K562 (cell line): ENCODE results near the gene ARMC12. TPM values are rescaled to one million over a fixed set of nuclear protein-coding genes. Genes with fewer than 3 reads are reported as not detected.

Source experiments
- FOXK1 ChIP-seq: sonication (generic); formaldehyde crosslinking; IDR thresholded peaks from 2 replicates; pipeline ENCODE4 v1.8.0; 2022; ENCODE audit warnings: missing genetic modification reagents, mild to moderate bottlenecking, borderline replicate concordance
- HLTF ChIP-seq: fragments of 450-650 bp; IDR thresholded peaks from 2 replicates; pipeline ENCODE4 v1.6.1; 2016
- KAT7 ChIP-seq: sonication (generic); formaldehyde crosslinking; IDR thresholded peaks from 2 replicates; pipeline ENCODE4 v1.8.0; 2022; ENCODE audit warnings: missing genetic modification reagents, mild to moderate bottlenecking, borderline replicate concordance
- MED1 ChIP-seq: sonication (generic); formaldehyde crosslinking; IDR thresholded peaks from 2 replicates; pipeline ENCODE4 v1.8.1; 2023; ENCODE audit warnings: missing genetic modification reagents, borderline replicate concordance
- NCOA4 ChIP-seq: fragments of 450-650 bp; IDR thresholded peaks from 2 replicates; pipeline ENCODE4 v1.6.1; 2018; ENCODE audit warnings: mild to moderate bottlenecking; ENCODE audit not compliant: partially characterized antibody
- NR1H2 ChIP-seq: sonication (generic); formaldehyde crosslinking; IDR thresholded peaks from 2 replicates; pipeline ENCODE4 v1.4.0; 2020; ENCODE audit warnings: mild to moderate bottlenecking, missing genetic modification reagents
- SETDB1 ChIP-seq: IDR thresholded peaks from one replicate; pipeline ENCODE4 v1.6.1; 2012; ENCODE audit warnings: low read length, control low read depth, inconsistent platforms
- SMARCB1 ChIP-seq: IDR thresholded peaks from 2 replicates; pipeline ENCODE4 v1.6.1; 2011; ENCODE audit warnings: improper control_type of control experiment, low read depth; ENCODE audit not compliant: insufficient read length
- ZKSCAN8 ChIP-seq: fragments of 200-800 bp; sonication (Bioruptor generic); IDR thresholded peaks from 2 replicates; pipeline ENCODE4 v1.6.1; 2016; ENCODE audit warnings: missing genetic modification characterization, missing compliant biosample characterization
- polyA plus RNA-seq, 8 experiments: library from polyadenylated mRNA; depleted of rRNA in 4 of 8; stranded (reverse) in 5 of 8; unstranded in 3 of 8; fragments of >200 nt; fragmentation: Nextera tagmentation in 2 of 8; fragmentation: Illumina TruSeq in 1 of 8; extraction: Ambion mirVana in 2 of 8; extraction: Trizol in 1 of 8; gene quantifications; 2 replicates each; pipeline versions ENCODE4 v1.2.1 to v1.2.3, GENCODE V29; 2011 to 2014; ENCODE audit warnings: inconsistent platforms in 1 of 8, missing spikeins in 1 of 8
- total RNA-seq, 7 experiments: library from RNA; depleted of rRNA in 6 of 7; stranded (reverse); fragments of >200 nt in 6 of 7; fragmentation: Illumina TruSeq in 2 of 7; extraction: Trizol in 2 of 7; gene quantifications; 2 replicates each; pipeline versions ENCODE4 v1.2.1 to v1.2.3, GENCODE V29; 2011 to 2021; ENCODE audit warnings: low replicate concordance in 1 of 7
- TF ChIP-seq, protein P1 (sequence below): fragments of 250-450 bp; sonication (Bioruptor Pico); IDR thresholded peaks from 2 replicates; pipeline ENCODE4 v1.4.0; 2020
- TF ChIP-seq, protein P2 (sequence below): fragments of 450-650 bp; IDR thresholded peaks from 2 replicates; pipeline ENCODE4 v1.7.0; 2016; ENCODE audit warnings: borderline replicate concordance
- TF ChIP-seq, protein P3 (sequence below), 2 experiments: fragments of 450-650 bp in 1 of 2; sonication (generic) in 1 of 2; formaldehyde crosslinking in 1 of 2; IDR thresholded peaks; 2 replicates each; pipeline versions ENCODE4 v1.7.1 to v1.9.0; 2016 to 2022; ENCODE audit warnings: inconsistent platforms in 1 of 2, mild to moderate bottlenecking in 1 of 2, missing genetic modification reagents in 1 of 2

ARMC12 gene
- total and polyA plus RNA-seq, 9 of the 15 experiments (the other 6 are each of a cell fraction or from before 2014, with no cell fraction given): 0.09 to 0.58 (median 0.31) TPM; not detected in 3

DNA sequence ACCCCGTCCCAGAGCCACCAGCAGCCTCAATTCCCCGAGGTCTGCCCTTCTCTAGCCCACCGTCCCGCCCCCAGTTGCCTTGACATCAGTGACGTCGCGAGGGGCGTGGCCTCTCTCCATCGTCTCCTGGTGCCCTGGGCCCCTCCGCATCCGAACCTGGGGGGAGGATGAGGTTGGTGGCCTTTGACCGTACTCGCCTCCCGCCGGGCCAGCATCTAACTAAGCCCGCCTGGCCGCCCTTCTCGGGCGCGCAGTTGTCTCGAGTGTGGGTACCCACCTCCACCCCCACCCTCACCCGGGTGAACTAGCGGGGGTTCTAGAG lies 5.5 kb upstream of the ARMC12 start (continued):
- TF ChIP-seq, protein P1, sequence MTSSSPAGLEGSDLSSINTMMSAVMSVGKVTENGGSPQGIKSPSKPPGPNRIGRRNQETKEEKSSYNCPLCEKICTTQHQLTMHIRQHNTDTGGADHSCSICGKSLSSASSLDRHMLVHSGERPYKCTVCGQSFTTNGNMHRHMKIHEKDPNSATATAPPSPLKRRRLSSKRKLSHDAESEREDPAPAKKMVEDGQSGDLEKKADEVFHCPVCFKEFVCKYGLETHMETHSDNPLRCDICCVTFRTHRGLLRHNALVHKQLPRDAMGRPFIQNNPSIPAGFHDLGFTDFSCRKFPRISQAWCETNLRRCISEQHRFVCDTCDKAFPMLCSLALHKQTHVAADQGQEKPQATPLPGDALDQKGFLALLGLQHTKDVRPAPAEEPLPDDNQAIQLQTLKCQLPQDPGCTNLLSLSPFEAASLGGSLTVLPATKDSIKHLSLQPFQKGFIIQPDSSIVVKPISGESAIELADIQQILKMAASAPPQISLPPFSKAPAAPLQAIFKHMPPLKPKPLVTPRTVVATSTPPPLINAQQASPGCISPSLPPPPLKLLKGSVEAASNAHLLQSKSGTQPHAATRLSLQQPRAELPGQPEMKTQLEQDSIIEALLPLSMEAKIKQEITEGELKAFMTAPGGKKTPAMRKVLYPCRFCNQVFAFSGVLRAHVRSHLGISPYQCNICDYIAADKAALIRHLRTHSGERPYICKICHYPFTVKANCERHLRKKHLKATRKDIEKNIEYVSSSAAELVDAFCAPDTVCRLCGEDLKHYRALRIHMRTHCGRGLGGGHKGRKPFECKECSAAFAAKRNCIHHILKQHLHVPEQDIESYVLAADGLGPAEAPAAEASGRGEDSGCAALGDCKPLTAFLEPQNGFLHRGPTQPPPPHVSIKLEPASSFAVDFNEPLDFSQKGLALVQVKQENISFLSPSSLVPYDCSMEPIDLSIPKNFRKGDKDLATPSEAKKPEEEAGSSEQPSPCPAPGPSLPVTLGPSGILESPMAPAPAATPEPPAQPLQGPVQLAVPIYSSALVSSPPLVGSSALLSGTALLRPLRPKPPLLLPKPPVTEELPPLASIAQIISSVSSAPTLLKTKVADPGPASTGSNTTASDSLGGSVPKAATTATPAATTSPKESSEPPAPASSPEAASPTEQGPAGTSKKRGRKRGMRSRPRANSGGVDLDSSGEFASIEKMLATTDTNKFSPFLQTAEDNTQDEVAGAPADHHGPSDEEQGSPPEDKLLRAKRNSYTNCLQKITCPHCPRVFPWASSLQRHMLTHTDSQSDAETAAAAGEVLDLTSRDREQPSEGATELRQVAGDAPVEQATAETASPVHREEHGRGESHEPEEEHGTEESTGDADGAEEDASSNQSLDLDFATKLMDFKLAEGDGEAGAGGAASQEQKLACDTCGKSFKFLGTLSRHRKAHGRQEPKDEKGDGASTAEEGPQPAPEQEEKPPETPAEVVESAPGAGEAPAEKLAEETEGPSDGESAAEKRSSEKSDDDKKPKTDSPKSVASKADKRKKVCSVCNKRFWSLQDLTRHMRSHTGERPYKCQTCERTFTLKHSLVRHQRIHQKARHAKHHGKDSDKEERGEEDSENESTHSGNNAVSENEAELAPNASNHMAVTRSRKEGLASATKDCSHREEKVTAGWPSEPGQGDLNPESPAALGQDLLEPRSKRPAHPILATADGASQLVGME (CRISPR knock-in tag): peak; percentile 93; the same call in 1 of the 2 replicates
- TF ChIP-seq, protein P2, sequence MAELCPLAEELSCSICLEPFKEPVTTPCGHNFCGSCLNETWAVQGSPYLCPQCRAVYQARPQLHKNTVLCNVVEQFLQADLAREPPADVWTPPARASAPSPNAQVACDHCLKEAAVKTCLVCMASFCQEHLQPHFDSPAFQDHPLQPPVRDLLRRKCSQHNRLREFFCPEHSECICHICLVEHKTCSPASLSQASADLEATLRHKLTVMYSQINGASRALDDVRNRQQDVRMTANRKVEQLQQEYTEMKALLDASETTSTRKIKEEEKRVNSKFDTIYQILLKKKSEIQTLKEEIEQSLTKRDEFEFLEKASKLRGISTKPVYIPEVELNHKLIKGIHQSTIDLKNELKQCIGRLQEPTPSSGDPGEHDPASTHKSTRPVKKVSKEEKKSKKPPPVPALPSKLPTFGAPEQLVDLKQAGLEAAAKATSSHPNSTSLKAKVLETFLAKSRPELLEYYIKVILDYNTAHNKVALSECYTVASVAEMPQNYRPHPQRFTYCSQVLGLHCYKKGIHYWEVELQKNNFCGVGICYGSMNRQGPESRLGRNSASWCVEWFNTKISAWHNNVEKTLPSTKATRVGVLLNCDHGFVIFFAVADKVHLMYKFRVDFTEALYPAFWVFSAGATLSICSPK: no peak
- TF ChIP-seq NR1H2 (no peak), HLTF (no peak), ZKSCAN8 (CRISPR knock-in tag) (no peak), FOXK1 (no peak), NCOA4 (no peak), KAT7 (CRISPR knock-in tag) (peak; percentile 87; the same call in 1 of the 2 replicates), SETDB1 (no peak), MED1 (CRISPR knock-in tag) (no peak), SMARCB1 (no peak)
- TF ChIP-seq, protein P3, sequence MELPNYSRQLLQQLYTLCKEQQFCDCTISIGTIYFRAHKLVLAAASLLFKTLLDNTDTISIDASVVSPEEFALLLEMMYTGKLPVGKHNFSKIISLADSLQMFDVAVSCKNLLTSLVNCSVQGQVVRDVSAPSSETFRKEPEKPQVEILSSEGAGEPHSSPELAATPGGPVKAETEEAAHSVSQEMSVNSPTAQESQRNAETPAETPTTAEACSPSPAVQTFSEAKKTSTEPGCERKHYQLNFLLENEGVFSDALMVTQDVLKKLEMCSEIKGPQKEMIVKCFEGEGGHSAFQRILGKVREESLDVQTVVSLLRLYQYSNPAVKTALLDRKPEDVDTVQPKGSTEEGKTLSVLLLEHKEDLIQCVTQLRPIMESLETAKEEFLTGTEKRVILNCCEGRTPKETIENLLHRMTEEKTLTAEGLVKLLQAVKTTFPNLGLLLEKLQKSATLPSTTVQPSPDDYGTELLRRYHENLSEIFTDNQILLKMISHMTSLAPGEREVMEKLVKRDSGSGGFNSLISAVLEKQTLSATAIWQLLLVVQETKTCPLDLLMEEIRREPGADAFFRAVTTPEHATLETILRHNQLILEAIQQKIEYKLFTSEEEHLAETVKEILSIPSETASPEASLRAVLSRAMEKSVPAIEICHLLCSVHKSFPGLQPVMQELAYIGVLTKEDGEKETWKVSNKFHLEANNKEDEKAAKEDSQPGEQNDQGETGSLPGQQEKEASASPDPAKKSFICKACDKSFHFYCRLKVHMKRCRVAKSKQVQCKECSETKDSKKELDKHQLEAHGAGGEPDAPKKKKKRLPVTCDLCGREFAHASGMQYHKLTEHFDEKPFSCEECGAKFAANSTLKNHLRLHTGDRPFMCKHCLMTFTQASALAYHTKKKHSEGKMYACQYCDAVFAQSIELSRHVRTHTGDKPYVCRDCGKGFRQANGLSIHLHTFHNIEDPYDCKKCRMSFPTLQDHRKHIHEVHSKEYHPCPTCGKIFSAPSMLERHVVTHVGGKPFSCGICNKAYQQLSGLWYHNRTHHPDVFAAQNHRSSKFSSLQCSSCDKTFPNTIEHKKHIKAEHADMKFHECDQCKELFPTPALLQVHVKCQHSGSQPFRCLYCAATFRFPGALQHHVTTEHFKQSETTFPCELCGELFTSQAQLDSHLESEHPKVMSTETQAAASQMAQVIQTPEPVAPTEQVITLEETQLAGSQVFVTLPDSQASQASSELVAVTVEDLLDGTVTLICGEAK (IDR thresholded peaks at IDR 0.05): no peak
- TF ChIP-seq, protein P3 (CRISPR knock-in tag; IDR thresholded peaks at IDR 0.05): no peak
